ENCODE measurements around the gene STXBP5L.

GRCh38 chr3:121252676-121253075 is 344.7 kb downstream of the STXBP5L start:
- TF ChIP-seq NFE2L1 (CRISPR knock-in tag; IDR thresholded peaks at IDR 0.05) (no peak), CTCF (IDR thresholded peaks at IDR 0.05) (no peak), MAX (CRISPR knock-in tag; IDR thresholded peaks at IDR 0.05) (no peak), NR3C1 (CRISPR knock-in tag; conservative IDR thresholded peaks at IDR 0.05; ENCODE audit: low read depth) (no peak), ZNF138 (CRISPR knock-in tag; conservative IDR thresholded peaks at IDR 0.05) (no peak), JUN (CRISPR knock-in tag; IDR thresholded peaks at IDR 0.05) (no peak), E2F4 (CRISPR knock-in tag; IDR thresholded peaks at IDR 0.05; ENCODE audit: borderline replicate concordance, low read depth) (no peak)

Data from WTC11 (cell line).